ENCODE measurements around the gene PHF5A. TPM values are rescaled to one million over a fixed set of nuclear protein-coding genes. Genes with fewer than 3 reads are reported as not detected.

Gene PHF5A
- total and polyA plus RNA-seq, 11 donors: 13.4 to 49.9 (median 20.5) TPM

GRCh38 chr22:41499624-41500280 is 31.3 kb upstream of the PHF5A start:
- peaks cover 0 to 66% (median 53%) of the 10 kb centered on the region in 9 donors for H3K36me3 ChIP-seq

DNA sequence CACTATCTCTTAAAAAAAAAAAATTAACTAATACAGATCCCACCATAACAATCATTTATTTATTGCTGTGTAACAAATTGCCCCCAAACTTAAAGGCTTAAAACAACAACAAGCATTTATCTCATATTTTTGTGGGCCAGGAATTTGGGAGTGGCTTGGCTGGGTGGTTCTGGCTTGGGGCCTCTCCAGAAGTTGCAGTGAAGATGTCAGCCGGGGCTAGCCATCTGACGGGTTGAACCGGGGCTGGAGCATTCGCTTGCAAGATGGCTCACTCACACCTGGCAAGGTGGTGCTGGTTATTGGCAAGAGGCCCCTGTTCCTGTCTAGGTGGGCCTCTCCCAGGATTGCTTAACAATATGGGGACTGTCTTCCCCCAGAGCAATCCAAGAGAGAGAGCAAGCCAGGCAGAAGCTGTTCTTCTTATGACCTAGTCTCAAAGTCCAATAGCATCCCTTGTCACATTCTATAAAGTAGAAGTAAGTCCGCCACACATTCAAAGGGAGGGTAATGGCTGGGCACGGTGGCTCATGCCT is 29.9 kb upstream of the PHF5A start:
- ATAC-seq (peak in 1 of 4 donors; percentile 25), DNase-seq (no peak)
- no peaks in the 10 kb centered on the region for H3K9me3 ChIP-seq
- intact Hi-C loops (cut with DNase I): no loop called here
- H3K4me1 ChIP-seq: peaks cover 0 to 85% (median 42%) of the 10 kb centered on the region in 12 donors
- WGBS, 4 donors: 41 to 58% (median 53%) methylated on average over 6 of the region's 6 CpGs
- no peak for TF ChIP-seq POLR2A (IDR thresholded peaks at IDR 0.05)
- TF ChIP-seq, protein P1, sequence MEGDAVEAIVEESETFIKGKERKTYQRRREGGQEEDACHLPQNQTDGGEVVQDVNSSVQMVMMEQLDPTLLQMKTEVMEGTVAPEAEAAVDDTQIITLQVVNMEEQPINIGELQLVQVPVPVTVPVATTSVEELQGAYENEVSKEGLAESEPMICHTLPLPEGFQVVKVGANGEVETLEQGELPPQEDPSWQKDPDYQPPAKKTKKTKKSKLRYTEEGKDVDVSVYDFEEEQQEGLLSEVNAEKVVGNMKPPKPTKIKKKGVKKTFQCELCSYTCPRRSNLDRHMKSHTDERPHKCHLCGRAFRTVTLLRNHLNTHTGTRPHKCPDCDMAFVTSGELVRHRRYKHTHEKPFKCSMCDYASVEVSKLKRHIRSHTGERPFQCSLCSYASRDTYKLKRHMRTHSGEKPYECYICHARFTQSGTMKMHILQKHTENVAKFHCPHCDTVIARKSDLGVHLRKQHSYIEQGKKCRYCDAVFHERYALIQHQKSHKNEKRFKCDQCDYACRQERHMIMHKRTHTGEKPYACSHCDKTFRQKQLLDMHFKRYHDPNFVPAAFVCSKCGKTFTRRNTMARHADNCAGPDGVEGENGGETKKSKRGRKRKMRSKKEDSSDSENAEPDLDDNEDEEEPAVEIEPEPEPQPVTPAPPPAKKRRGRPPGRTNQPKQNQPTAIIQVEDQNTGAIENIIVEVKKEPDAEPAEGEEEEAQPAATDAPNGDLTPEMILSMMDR (IDR thresholded peaks at IDR 0.05): no peak
- peak overlapping the region in 8 of 12 donors; percentile 2 to 57 (median 31) for H3K27ac ChIP-seq
- no peak overlapping the region for H3K4me3 ChIP-seq
- H3K36me3 ChIP-seq: peaks cover 0 to 56% (median 42%) of the 10 kb centered on the region in 9 donors
- H3K27me3 ChIP-seq: no peaks in the 10 kb centered on the region

More at GRCh38 chr22:41499624-41500280, 31.3 kb upstream of the PHF5A start:
- no peaks in the 10 kb centered on the region for H3K9me3 ChIP-seq
- DNase-seq (no peak), ATAC-seq (peak; percentile 22 to 58 (median 34))
- TF ChIP-seq, protein P1 (IDR thresholded peaks at IDR 0.05): no peak
- no peak for TF ChIP-seq POLR2A (IDR thresholded peaks at IDR 0.05)
- H3K4me3 ChIP-seq: no peak overlapping the region
- no peaks in the 10 kb centered on the region for H3K27me3 ChIP-seq
- 43 to 60% (median 57%) methylated on average over 10 of the region's 10 CpGs for WGBS, 4 donors
- H3K4me1 ChIP-seq: peaks cover 0 to 85% (median 39%) of the 10 kb centered on the region in 12 donors
- intact Hi-C loops (cut with DNase I): no loop called here
- peak overlapping the region in 7 of 12 donors; percentile 7 to 57 (median 32) for H3K27ac ChIP-seq

GRCh38 chr22:41491374-41492100 is 23.0 kb upstream of the PHF5A start:
- 43 to 50% (median 44%) methylated on average over 5 of the region's 5 CpGs for WGBS, 4 donors
- intact Hi-C loops (cut with DNase I): no loop called here
- Histone ChIP-seq H3K36me3 (peaks cover 0 to 15% (median 5%) of the 10 kb centered on the region in 9 donors), H3K9me3 (no peaks in the 10 kb centered on the region), H3K4me1 (peaks cover 3 to 96% (median 78%) of the 10 kb centered on the region in 12 donors), H3K4me3 (no peak overlapping the region), H3K27me3 (no peaks in the 10 kb centered on the region), H3K27ac (peak overlapping the region; percentile 19 to 83 (median 61))
- TF ChIP-seq POLR2A (IDR thresholded peaks at IDR 0.05): no peak
- TF ChIP-seq, protein P1 (IDR thresholded peaks at IDR 0.05): no peak
- DNase-seq: no peak
- ATAC-seq: peak in 3 of 4 donors; percentile 13 to 39 (median 38)
